GM18526 (cell line): ENCODE measurements around the gene TMCC1.

Experiments
- POLR2A ChIP-seq: IDR thresholded peaks from 3 replicates; pipeline ENCODE4 v1.6.1; 2011; ENCODE audit not compliant: insufficient read length; ENCODE audit errors: extremely low read depth

TMCC1 gene

DNA sequence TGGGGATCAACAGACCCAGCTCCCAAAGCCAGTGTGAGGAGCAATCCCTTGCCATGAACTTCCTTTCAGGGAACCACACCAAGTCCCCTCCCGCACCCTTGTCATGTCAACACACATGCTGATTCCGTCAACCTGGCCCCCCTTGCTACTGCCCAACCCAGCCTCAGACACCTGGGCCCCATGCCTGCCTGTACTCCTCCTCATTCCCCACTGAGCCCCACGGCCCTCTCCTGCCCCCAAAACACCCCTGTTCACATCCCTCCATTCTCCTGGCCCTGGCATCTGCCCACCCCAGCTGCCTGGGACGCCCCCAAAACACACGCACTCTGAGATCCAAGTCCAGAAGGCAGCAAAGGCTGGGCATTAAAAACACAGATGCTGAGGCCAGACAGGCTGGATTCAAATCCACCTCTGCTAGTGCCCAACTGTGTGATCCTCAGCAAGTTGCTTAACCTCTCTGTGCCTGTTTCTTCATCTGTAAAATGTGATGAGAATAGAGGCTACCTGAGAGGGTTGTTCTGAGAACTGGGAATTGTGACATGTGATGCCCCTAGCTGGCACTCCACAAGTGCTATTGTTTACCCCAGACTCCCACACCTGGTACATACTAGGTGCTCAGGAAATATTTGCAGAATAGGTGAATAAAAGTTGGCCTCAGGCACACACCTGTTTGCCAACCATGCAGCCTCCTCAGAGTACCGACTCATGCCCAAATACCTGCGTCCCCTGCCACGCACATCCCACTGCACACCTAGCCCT, 289.3 kb downstream of the TMCC1 start:
- no peak for TF ChIP-seq POLR2A

DNA sequence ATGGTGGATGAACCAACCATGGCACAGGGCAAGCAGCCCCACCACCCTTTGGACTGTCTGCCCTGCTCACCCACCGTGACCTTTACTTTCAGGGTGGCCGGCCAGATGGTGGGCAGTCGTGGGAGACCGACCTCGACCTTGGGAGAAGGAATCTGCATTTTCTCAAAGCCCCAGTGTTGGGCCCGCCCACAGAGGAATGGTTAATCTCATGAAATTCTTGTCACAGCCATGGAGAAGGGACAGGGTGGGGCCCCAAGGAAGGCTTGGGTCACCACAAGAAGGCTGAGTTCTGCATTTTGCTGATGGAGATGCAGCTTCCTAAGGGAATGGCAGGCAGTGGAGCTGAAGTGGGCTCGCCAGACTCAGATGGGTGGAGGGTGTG, 290.0 kb downstream of the TMCC1 start:
- TF ChIP-seq POLR2A, result no peak

DNA sequence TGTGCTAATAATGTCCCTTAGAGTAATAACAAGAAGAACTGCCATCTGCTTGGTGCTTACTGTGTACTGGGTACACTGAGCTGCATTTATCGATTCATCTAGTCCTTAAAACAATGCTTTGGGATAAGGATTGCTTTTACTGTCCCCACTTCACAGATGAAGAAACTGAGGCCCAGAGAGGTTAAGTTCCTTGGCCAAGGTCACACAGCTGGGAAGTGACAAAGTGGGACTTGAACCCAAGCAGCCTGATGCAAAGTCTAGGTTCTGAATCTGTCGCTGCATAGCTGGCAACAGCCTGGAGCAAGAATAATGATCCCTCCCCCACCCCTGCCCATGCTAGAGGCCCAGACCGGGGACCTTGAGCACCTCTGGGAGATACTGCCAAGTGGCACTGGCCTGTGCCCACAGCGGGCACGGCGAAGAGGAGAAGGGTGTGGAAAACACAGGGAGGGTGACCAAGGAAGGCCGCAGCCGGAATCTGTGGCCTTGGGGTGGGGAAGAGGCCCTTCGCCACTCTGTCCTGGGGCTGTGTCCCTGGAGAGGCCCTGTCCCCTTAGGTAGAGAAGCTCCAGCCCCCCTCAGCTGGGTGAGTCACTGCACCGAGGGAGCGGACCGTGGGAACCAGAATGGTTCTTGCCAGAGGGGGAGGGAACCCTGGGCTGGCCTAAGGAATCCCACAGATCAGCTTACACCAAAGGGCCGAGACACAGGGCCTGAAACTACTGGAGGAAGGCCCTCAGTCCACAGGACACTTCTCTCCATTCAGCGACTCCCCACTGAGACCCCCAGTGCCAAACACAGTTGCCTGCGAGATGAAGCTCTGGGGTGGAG, 290.6 kb downstream of the TMCC1 start:
- TF ChIP-seq POLR2A, result no peak

DNA sequence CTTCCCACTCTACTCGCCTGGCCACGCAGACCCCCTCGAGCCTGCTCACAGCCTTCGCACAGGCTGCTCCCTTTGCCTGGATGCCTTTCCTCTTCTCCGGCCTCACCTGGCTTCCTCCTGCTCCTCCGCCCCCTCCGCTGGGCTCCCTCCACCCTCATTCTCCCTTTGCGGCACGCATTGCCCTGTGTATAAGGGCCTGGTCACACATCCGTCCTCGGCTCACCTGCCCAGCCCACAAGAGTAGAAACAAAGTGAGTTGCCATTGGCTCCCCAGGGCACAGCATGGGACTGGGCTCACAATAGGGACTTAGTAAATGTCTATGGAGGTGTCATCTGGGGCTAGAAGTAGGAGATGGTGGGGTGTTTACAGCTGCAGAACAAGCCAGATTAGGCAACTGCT, 291.2 kb downstream of the TMCC1 start:
- no peak for TF ChIP-seq POLR2A

DNA sequence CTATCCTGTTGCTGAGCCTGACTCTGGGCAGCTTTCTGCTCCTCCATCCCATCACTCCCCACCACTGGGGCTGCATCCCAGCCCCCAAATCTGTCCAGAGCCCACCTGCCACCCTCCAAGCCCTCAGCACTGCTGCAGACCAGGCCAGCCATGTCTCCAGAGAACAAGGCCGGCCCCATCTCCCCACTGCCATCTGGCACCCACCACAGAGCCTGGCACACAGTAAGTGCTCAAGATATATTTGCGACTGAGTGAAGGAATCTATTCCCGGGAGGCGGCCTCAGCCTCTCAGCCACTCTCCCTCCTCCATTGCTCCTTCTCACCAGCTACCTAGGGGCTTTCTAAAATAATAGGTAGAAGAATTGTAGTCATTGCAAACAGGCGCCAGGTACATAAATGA, 291.8 kb downstream of the TMCC1 start:
- TF ChIP-seq POLR2A, result no peak

DNA sequence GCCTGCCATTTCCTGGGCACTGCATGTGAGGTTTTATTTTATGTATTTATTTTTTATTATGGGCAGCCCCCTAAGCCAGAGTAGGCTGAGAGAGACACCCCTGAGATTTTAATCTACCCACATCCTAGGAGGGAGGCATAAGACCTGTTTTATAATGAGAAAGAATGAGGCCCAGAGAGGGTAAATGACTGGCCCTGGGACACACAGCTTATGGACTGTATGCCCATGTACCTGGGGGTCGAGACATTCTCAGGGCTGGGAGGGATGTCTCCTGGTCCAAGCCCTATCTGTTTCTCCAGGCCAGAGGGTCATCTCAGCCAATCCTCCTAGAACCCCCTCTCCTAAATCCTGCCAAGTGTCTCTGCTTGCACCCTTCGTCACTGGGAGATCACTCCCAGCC, 293.2 kb downstream of the TMCC1 start:
- TF ChIP-seq POLR2A, result no peak

DNA sequence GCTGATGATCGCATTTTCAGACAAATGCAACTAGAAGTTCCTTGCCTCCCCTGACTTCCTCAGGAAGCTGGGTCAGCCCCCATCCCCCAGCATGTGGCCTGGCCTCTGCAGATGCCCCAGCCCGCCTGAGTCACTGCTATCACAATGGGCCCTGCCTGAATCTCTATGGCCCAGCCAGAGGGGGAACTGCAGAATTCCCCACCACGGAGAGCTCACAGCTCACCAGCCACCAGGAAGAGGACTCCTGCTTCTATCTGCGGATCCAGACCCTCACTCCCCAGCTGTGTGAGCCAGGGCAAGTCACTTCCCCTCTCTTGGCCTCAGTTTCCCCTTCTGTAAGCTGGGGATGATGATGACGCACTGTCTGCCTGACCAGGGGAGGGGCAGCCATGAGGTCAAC, 293.9 kb downstream of the TMCC1 start:
- no peak for TF ChIP-seq POLR2A

DNA sequence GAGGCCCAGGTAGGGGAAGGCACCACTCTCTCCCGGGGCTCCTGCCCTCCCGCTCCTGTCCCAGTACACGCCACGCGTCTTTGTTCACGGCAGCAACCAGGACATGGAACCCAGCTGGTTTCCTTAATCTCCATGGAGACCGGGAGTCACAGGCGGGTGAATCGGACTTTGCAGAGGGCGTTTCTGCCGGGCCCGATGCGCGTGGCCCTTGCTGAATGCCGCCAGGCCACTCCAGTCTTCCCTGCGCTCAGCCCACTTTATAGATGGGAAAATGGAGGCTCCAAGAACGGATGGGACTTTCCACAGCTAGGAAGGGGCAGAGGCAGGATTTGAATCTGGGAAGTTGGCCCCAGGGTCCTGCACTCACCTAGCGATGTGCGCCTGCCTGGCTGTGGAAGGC, 294.4 kb downstream of the TMCC1 start:
- no peak for TF ChIP-seq POLR2A

DNA sequence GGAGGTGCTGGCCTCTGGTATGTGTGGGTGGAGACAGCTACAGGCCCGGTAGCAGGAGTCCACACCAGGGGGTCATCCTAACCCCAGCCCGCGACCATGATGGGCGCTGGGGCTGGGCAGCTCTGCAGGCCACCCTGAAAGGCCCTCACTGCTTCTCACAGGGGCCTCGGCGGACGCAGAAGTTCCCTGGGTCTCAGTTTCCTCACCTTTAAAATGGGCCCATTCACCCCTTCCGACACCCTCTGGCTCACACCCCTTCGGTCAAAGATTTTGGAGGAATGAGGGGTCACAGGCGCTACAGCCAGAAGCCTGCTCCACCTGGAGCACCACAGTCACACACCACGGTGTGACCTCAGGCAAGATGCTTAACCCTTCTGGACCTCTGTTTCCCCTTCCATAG, 295.0 kb downstream of the TMCC1 start:
- no peak for TF ChIP-seq POLR2A

DNA sequence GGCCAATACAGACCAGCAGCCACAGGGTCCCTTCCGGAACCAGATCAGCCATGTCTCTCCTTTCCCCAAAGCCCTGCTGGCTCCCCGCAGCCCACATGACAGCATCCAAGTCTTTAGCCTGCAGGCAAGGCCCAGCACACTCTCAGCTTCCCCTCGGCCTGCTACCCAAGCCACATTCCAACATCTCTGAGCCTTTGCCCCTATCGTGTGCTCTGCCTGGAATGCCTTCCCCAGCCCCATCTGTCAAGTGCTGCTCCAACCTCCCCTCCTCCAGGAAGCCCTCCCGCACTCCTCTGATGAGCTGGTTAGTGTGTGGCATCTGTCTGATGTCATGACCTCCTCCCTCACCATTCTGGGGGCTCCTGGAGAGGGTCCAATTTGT, 295.5 kb downstream of the TMCC1 start:
- TF ChIP-seq POLR2A, result no peak
